HG03135 (cell line): ENCODE results near the gene EIF4E.
"Not testable (repeated sequence)": the region's sequence is repeated elsewhere in the genome, so short reads cannot be mapped to it uniquely, and the experiment has no call there.

Source experiments
- ATAC-seq: cut with Tn5 transposase; IDR thresholded peaks from one replicate; pipeline ENCODE4 v1.9.1; 2021; ENCODE audit warnings: mild to moderate bottlenecking, moderate library complexity; ENCODE audit not compliant: unreplicated experiment

Gene EIF4E

DNA sequence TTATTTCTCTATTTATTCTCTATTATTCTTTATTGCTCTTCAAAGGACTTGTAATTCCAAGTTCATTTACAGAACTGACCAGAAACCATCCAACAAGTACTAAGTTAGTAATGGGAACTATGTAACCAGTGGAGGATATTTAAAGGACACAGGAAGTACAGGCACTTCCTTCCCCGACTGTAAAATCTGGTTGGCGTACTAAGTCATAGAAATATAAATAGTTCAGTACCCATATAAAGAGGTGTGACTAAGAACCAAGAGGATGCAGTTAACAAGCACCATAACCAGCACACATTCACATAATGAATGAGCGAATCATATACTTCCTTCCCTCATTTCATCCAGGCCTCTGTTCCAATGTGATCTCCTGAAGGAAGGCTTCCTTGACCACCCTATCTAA, 3.6 kb upstream of the EIF4E start:
- no peak for ATAC-seq

DNA sequence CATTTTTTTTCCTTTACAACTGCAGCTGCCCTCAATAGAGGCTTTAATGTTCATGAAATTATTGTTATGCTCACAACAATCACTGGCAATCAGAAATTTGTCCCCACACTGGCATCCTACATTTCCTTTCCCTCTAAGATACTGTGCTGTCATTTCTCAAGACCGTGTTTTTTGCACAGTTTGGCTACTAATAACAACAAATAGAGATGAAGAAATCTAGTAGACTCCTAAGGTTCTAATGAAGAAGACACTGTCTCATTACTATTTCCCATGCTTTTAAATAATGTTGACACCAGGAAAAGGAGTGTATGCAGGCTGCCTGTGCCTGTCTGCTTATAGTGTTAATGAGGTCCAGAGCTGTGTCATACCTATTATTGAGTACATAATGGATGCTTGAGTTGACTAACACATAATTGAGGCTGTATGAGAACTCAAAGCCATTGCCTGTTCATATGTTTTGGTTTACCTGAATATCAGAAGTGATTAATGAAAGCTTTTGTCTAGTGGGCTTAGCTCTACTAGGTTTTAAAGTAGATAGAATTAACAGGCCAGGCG, 1.5 kb upstream of the EIF4E start:
- no peak for ATAC-seq

DNA sequence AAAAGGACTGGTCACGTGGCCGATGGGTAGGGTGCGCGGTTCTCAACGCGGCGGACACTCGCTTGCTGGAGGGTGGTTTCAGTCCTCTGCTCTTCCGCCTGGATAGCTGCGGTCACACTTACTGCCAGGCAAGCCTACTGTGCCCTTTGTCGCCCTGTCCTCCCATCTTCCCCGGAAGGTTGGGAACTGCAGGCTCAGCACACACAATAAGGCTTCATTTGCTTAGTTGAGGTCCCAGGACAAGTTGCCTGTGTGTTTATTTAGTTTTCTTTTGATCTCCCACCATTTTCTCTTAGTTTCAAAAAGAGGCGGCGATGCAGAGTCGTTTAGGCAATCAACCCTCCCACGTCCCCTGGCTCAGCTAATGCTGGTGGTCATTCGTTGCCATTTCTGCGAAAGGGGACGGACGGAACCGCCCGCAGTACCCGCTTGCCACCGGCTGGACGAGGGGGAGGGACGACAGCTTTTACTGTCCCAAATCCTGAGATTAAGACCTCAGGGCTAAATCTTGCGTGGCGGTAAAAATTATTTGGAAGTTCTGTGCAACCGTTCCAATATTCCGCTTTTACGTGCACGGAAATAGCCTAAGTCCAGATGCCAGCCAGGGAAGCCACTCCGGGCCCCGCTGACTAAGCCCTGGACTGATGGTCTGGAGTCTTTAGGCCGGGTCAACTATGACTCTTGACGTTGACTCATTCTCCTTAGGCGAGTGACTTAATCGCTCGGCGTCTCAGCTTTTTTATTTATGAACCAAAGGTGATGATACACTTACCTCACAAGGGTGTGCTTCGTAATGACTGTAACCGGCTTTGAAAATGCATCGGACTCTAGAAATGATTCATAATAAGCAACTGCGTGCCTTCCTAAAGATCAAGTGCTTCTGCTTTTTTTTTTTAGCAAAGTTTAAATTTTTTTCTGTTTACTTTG, 671 bp upstream of the EIF4E start:
- ATAC-seq: peak; percentile 41

DNA sequence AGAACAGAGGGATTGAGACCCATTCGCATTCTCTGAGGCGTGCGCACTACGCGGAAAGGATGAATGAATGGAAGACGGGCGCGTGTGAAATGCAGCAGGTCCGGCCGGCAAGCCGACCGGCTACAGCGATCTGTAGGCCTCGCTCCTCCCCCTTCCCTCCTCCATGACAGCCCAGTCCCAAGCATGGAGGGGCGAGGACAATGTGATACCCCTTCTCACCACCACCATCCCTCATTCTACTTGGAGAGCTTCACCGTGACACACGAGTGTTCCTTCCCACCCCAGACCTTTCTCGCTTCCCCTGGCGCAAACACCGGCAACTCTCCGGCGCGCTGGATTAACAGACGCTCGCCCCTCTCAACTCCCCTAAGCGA, 815 bp downstream of the EIF4E start:
- peak; percentile 41 for ATAC-seq

DNA sequence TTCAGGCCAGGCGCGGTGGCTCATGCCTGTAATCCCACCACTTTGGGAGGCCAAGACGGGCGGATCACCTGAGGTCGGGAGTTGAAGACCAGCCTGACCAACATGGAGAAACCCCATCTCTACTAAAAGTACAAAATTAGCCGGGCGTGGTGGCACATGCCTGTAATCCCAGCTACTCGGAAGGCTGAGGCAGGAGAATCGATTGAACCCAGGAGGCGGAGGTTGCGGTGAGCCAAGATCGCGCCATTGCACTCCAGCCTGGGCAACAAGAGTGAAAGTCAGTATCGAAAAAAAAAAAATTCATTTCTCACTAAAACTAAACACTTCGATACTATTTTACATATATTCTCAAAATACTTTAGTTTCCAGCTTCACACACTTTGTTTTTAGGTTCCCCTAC, 2.7 kb downstream of the EIF4E start:
- not testable (repeated sequence) for ATAC-seq

DNA sequence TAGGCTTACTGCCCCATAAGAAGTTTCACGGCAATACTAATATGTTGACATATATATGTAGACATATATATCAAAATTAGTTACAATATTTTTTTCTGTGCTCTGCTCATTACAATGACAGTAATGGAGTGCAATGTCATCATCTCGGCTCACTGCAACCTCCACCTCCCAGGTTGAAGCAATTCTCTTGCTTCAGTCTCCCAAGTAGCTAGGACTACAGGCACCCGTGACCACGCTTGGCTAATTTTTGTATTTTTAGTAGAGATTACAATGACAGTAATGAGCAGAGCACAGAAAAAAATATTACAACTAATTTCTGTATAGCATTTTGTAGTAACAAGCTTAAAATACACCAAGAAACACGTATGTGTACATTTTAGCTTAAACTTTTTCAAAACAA, 7.6 kb downstream of the EIF4E start:
- ATAC-seq: no peak

DNA sequence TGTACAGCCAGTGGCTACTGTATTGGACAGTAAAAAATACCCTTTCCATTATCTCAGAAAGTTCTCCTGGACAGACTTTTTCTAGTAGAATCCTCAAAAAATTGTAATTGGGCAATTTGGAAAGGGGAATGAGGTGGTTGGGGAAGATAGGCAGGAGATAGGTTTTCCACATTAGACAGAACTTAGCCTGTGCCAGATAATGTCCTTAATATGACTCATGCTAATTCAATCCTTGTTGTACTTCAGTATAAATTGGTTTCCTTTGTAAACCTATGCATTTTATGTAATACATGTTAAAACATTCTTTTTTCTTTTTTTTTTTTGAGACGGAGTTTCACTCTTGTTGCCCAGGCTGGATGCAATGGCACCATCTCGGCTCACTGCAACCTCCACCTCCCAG, 8.9 kb downstream of the EIF4E start:
- no peak for ATAC-seq

DNA sequence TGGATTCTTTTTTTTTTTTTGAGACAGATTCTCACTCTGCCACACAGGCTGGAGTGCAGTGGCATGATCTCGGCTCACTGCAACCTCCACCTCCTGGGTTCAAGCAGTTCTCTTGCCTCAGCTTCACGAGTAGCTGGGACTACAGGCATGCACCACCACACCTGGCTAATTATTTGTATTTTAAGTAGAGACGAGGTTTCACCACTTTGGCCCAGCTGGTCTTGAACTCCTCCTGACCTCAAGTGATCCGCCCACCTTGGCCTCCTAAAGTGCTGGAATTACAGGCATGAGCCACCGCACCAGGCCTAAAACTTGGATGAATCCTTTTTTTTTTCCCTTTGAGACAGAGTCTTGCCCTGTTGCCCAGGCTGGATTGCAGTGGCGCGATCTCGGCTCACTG, 18.2 kb downstream of the EIF4E start:
- not testable (repeated sequence) for ATAC-seq

DNA sequence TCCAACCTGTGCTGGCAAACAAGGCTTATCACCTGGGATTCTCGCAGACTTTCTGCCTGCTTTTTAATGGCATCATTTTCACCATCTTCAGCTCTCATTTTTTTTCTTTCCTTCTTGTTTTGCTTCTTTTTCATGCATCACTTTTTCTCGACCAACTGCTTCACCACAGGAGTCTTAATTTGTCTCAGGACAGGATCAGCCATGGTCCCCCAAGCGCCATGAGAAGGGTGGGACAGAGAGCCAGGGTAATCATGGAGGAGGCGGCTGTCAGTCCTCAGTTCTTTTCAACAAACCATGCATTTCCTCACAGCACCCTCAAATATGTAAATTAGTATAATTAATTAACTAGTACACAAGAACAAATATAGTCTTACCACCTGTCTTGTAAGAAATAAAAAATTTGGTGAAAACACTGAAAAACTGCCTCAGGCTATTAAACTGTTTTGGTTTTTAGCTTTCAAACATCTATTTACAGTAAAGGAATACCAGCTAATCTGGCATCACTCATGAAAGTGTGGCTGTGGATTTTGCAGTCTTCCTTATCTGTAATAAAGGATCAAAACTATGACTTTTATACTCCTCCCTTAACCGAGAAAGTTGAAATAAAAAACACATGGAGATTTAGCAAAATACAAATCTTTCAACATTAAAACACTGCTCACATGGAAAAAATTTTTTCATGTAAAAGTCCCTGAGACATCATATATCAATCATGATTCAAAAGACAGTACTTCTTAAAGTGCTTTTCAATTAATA, 19.1 kb downstream of the EIF4E start:
- ATAC-seq: no peak

DNA sequence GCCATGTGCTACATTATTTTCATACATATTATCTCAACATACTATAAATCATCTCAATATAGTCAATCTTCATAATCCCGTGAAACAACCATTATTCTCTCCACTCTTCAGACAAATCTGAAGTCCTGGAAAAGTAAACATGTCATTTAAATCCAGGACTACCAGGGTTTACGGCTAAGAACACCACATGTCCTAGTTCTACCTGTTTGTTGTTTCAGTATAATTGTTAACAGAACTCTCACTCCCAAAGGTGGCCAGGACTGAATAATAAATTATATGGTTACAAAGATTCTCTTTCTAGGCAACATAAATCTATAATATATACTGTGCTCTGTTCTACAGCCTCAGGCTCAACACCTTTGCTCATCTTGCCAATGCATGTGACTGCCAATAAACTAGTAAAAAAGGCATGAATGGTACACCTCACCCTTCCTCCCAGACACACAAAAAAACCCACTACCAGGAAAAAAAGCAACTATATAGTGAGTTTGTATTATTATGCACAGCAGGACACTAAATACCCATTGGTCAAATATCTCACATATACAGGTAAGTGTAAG, 20.1 kb downstream of the EIF4E start:
- ATAC-seq: no peak

DNA sequence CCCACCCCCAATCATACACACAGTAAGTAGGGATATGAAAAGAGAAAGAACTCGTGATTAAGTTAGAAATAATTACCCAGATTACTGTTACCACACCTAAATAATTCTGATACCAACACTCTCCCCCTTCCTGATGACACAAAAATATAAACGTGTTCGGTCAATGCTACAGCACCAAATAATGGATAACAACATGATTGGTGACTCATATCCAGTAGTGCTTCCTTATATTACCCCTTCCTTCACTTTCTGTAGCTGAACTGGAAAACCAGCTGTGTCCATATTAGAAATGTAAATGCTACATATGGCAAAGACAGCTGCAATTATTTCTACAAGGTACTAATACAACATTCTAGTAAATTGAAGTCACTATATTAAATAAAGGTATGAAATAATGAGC, 20.8 kb downstream of the EIF4E start:
- ATAC-seq: no peak

DNA sequence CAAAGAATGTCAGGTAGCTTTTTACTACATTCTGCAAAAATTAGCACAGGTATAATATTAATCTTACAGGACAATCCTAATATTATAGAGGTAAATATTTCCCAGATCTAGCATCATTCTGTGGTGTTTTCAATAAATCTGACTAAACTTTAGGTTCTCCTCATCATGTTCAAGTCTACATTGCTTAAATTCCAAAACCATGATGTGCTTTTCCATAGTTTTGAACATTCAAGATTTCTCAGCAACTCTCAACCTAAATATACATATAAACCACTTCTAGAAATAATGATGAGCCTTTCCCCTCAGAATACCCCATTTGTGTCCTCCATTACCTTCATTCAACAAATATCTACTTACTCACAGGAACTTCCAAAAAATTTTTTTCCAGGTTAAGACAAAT, 23.1 kb downstream of the EIF4E start:
- no peak for ATAC-seq

DNA sequence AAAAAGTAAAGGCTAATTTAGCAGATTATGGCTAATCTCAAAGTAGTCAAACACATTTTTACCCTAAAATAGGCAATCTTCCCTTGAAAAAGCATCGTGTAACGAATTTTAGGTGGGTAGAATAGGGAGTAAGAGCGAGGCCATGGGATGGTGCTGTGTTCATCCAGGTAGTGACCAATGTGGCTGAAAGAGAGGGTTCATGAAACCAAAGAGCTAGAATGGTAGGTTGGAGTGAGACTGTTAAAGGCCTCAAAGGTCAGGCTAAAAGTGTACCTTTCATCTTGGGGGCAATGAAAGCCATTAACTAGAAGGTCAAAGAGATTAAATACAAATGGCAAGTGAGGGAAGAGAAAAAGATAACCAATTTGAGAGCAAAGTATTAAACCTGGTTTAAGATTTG, 23.6 kb downstream of the EIF4E start:
- no peak for ATAC-seq

DNA sequence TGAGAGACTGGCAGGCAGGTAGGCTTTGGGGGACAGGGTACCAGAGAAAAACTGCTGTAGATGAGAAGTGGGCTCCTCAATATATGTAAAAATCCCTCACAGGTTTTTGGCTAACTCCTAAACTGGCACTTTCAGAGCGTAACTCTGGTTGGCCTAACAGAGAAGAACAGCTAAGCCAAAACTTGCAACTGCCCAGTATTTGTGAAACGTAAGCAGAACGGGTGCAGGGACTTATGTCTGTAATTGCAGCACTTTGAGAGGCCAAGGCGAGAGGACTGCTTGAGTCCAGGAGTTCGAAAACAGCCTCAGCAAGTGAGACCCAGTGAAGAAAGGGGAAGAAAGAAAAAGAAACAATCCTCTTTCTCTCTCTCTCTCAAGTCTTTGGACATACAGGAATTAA, 25.0 kb downstream of the EIF4E start:
- ATAC-seq: no peak

DNA sequence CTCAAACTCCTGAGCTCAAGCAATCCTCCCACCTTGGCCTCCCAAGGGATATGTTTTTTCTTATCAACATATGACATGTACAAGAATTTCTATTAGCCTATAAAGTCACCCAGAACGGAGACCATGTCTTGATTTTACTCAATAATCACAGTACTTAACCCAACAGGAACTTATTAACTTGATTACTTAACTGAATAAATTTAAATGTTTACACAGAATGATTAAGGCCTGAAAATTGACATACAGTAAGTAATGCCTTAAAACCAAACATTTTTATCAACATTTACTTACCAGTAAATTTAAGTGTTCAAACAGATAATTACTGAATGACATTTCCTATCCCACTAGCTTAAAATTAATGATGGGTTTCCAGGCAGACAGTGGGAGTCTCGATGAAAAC, 25.4 kb downstream of the EIF4E start:
- no peak for ATAC-seq

DNA sequence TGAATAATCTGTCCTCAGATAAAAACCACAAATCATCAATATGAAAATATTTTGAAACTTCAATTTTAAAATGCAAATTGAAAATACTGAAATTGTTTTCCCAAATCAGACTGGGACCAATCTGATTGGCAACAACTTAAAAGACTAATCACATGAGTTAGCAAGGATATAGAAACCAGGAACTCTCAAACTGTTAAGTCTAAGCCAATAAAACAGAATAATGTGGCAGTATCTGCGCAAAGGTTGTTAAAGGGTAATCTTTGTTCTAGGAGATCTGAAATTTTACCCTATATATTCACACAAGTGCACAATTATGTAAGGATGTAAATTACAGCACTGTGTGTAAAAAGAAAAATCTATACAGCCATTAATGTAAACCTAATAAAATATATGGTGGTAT, 29.7 kb downstream of the EIF4E start:
- no peak for ATAC-seq

DNA sequence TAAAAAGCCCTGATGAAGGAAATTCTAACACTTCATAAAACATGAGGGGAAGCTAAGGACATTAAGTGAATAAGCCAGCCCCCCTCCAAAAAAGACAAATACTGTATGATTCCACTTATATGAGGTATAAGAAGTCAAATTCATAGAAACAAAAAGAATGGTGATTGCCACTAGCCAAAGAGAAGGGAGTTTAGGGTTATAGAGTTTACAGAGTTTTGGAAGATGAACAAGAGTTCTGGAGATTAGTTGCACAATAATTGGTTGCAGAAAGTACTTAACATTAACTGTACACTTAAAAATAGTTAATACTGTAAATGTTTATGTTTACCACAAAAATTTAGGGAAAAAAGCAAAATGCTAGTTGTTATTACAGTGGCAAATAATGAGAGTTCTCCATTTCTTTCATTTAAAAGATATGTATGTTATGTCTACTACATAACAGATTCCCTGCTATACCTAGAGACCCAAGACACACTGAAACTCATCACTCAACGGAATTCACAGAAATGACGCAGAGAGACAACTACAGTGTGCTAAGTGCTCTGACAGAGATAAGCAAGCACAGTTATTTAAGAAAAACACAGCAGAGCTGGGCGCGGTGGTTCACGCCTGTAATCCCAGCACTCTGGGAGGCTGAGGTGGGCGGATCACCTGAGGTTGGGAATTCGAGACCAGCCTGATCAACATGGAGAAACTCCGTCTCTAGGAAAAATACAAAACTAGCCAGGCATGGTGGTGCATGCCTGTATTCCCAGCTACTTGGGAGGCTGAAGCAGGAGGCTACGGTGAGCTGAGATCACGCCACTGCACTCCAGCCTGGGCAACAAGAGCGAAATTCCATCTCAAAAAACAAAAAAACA, 37.2 kb downstream of the EIF4E start:
- no peak for ATAC-seq

DNA sequence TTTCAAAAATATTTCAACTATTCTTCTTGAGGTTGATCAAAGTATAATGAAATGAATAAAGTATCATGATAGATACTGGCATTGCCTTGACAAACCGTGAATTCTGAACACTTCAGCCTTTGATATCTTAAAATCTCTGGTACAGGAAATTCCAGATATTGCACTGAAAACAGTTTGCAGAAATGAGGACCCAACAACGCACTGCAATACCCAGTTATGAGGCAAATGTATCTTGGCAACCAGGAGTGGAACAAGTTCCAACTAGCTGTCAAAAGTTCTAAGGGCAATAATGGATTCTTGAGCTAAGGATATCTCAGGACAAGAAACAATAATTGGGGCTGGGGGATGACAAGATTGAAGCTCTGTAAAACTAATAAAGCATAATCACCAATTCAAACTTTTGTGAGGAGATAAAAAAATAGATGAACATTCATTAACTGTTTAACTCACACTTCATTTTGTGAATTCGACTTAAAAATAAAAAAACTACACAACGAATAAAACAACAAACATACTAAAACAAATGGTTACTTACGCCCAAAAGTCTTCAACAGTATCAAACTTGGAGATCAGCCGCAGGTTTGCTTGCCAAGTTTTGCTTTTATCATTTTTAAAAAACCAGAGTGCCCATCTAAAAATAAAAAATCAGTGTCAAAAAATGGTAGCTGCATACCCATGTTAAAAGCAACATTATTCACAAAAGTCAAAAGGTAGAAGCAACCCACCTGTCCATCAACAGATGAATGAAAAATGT, 38.1 kb downstream of the EIF4E start:
- no peak for ATAC-seq

DNA sequence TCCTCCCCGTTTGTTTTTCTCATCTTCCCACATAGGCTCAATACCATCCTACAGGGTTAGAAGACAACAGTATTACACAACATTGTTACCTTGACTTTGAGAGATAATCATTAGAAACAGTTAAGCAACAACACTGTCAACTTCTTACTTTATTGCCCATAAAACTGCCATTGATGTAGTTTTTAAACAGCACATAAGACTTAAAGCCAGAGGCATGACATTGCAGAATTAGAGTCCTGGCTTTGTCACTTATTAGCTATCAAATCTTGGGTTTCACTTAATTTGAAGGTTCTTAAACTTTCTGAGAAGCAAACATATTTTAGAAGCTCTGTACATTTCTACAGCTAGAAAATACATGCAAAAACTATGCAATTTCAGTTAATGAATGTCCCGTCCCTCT, 41.8 kb downstream of the EIF4E start:
- no peak for ATAC-seq

DNA sequence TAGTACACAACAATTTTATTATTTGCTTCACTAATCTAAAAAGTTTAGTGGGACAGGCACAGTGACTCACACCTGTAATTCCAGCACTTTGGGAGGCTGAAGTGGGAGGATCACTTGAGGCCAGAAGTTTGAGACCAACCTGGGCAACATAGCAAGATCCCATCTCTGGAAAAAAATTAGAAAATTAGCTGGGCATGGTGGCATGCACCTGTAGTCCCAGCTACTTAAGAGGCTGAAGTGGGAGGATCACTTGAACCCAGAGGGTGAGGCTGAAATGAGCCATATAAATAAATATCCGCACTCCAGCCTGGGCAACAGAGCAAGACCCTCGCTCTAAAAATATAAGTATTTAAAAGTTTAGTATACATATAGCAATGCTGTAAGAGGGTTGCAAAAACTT, 42.6 kb downstream of the EIF4E start:
- ATAC-seq: not testable (repeated sequence)
